SK-N-SH treated with all-trans-retinoic acid at 6 μM for 48 hours (cell line): ENCODE data around the gene ZNF93.
"Not testable (repeated sequence)": the region's sequence is repeated elsewhere in the genome, so short reads cannot be mapped to it uniquely, and the experiment has no call there.

ENCODE experiments used
- BACH2 ChIP-seq: fragments of 250-450 bp; sonication (Bioruptor Pico); IDR thresholded peaks from 2 replicates; pipeline ENCODE4 v1.9.0; 2021; ENCODE audit warnings: mild to moderate bottlenecking, borderline replicate concordance
- ESRRG ChIP-seq: fragments of 250-450 bp; sonication (Bioruptor Pico); IDR thresholded peaks from 2 replicates; pipeline ENCODE4 v1.6.1; 2021; ENCODE audit warnings: mild to moderate bottlenecking
- ISL1 ChIP-seq: fragments of 250-450 bp; sonication (Bioruptor Pico); IDR thresholded peaks from 2 replicates; pipeline ENCODE4 v2.1.2; 2022; ENCODE audit warnings: mild to moderate bottlenecking, moderate library complexity
- TOX ChIP-seq: fragments of 250-450 bp; sonication (Bioruptor Pico); IDR thresholded peaks from 2 replicates; pipeline ENCODE4 v1.8.0; 2021; ENCODE audit warnings: mild to moderate bottlenecking, moderate library complexity, borderline replicate concordance
- ZNF8 ChIP-seq: fragments of 450-650 bp; formaldehyde crosslinking; IDR thresholded peaks from 2 replicates; pipeline ENCODE4 v1.5.0; 2020; ENCODE audit warnings: mild to moderate bottlenecking, moderate library complexity
- TF ChIP-seq, protein P1 (sequence below): fragments of 250-450 bp; sonication (Bioruptor Pico); IDR thresholded peaks from 2 replicates; pipeline ENCODE4 v1.5.1; 2021; ENCODE audit warnings: mild to moderate bottlenecking, moderate library complexity

DNA sequence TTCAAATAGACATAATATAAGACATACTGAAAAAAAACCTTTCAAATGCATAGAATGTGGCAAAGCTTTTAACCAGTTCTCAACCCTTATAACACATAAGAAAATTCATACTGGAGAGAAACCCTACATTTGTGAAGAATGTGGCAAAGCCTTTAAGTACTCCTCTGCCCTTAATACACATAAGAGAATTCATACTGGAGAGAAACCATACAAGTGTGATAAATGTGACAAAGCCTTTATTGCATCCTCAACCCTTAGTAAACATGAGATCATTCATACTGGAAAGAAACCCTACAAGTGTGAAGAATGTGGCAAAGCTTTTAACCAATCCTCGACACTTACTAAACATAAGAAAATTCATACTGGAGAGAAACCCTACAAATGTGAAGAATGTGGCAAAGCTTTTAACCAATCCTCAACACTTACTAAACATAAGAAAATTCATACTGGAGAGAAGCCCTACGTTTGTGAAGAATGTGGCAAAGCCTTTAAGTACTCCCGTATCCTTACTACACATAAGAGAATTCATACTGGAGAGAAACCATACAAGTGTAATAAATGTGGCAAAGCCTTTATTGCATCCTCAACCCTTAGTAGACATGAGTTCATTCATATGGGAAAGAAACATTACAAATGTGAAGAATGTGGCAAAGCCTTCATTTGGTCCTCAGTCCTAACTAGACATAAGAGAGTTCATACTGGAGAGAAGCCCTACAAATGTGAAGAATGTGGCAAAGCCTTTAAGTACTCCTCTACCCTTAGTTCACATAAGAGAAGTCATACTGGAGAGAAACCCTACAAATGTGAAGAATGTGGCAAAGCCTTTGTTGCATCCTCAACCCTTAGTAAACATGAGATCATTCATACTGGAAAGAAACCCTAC lies 32.9 kb downstream of the ZNF93 start:
- TF ChIP-seq BACH2, TOX, ISL1, ESRRG, ZNF8 (CRISPR knock-in tag): not testable (repeated sequence)
- TF ChIP-seq, protein P1, sequence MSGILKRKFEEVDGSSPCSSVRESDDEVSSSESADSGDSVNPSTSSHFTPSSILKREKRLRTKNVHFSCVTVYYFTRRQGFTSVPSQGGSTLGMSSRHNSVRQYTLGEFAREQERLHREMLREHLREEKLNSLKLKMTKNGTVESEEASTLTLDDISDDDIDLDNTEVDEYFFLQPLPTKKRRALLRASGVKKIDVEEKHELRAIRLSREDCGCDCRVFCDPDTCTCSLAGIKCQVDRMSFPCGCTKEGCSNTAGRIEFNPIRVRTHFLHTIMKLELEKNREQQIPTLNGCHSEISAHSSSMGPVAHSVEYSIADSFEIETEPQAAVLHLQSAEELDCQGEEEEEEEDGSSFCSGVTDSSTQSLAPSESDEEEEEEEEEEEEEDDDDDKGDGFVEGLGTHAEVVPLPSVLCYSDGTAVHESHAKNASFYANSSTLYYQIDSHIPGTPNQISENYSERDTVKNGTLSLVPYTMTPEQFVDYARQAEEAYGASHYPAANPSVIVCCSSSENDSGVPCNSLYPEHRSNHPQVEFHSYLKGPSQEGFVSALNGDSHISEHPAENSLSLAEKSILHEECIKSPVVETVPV (CRISPR knock-in tag): not testable (repeated sequence)
